ENCODE data around the gene XDH. TPM values are rescaled to one million over a fixed set of nuclear protein-coding genes. Genes with fewer than 3 reads are reported as not detected.
A peak's percentile ranks its signal among the peaks of the same experiment; 100 is the strongest.

XDH gene
- total RNA-seq, 2 experiments from 2014 or later, result 0.63 to 1.6 TPM

DNA sequence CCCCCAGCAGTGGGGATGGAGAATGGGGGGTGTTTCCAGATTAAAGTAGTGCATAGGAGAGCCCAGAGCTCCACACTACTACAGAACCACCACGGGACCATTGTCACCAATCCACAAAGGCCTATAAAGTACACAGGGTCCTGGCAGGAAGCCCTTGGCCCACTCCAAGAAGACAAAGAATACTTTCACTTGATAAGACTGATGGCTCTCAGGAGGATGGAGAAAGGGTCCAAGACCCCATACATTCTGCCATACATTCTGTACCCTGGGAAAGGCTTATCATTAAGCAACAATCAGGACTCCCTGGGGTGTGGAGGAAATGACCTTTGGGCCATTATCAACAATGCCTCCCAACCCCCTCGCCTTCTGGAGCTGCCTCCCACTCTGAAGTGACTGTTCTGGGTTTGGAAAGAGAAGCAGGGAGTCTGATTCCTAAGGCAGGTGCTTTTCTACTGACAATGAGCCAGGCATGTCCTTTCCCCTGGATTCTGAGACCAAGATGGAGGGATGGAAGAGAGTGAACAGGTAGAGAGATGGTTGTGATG lies 85.4 kb downstream of the XDH start:
- Mint-ChIP-seq H3K27me3 (peaks cover 10% of the 10 kb centered on the region), H3K27ac (no peak overlapping the region), H3K4me3 (no peak overlapping the region), H3K36me3 (ENCODE audit: low read depth) (no peaks in the 10 kb centered on the region), H3K4me1 (peaks cover 10% of the 10 kb centered on the region), H3K9me3 (no peaks in the 10 kb centered on the region)
- ChIA-PET POLR2A (interaction anchor here (1.2 kb wide), 1 partner anchor 164 kb away, joined by 3 read pairs; no protein-coding TSS in a partner anchor), CTCF (interaction anchor here (1.0 to 11.8 kb wide), 3 partner anchors 10 to 616 kb away, joined by 3 to 86 read pairs (median 7); no protein-coding TSS in a partner anchor)
- no peak for DNase-seq

DNA sequence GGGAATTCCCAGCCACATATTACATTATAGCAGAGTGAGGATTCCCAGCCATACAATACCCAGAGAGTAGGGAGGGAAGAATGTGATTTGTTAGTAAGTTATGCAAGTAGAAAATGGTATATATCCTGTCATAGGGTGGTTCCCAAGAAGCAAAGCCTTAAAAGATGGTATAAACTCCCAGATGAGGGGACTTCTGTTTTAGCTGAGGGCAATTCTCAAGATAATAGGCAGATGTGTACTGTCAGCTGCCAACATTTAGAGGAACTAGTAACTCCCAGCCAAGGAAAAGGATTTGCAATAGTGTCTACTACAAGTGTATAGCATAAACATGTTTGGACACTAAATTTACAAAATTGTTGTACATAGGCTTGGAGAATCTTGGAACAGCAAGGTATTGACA lies 86.5 kb downstream of the XDH start:
- peaks cover 21% of the 10 kb centered on the region for H3K4me1 Mint-ChIP-seq
- ChIA-PET CTCF (interaction anchor here (1.4 to 11.8 kb wide), 2 partner anchors 158 to 615 kb away, joined by 3 to 86 read pairs; no protein-coding TSS in a partner anchor), POLR2A (no interaction called here)
- no peak overlapping the region for H3K4me3 Mint-ChIP-seq
- H3K36me3 Mint-ChIP-seq (ENCODE audit: low read depth), result no peaks in the 10 kb centered on the region
- no peak overlapping the region for H3K27ac Mint-ChIP-seq
- peaks cover 2% of the 10 kb centered on the region for H3K27me3 Mint-ChIP-seq
- no peak for DNase-seq
- H3K9me3 Mint-ChIP-seq, result no peaks in the 10 kb centered on the region

DNA sequence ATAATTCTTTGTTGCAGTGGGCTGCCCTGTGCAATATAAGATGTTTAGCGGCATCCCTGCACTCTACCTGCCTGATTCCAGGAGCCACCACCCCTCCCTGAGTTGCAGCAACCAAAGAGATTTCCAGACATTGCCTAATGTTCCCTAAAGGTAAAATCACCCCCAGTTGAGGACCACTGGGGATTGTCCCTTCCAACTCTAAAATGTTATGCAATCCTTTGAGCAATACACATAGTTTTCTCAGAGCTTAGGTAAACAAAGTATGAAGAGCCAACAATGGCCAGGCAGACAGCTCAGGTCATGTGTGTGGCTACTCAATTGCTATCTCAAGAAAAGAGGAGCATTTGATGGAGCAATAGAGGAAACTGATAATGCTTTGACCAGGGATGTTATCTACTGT lies 87.0 kb downstream of the XDH start:
- Mint-ChIP-seq H3K36me3 (ENCODE audit: low read depth) (no peaks in the 10 kb centered on the region), H3K27me3 (peaks cover 2% of the 10 kb centered on the region), H3K27ac (no peak overlapping the region), H3K9me3 (no peaks in the 10 kb centered on the region), H3K4me3 (no peak overlapping the region), H3K4me1 (peaks cover 26% of the 10 kb centered on the region)
- ChIA-PET CTCF (interaction anchor here (1.4 to 11.8 kb wide), 2 partner anchors 158 to 615 kb away, joined by 3 to 86 read pairs; no protein-coding TSS in a partner anchor), POLR2A (no interaction called here)
- DNase-seq, result no peak

DNA sequence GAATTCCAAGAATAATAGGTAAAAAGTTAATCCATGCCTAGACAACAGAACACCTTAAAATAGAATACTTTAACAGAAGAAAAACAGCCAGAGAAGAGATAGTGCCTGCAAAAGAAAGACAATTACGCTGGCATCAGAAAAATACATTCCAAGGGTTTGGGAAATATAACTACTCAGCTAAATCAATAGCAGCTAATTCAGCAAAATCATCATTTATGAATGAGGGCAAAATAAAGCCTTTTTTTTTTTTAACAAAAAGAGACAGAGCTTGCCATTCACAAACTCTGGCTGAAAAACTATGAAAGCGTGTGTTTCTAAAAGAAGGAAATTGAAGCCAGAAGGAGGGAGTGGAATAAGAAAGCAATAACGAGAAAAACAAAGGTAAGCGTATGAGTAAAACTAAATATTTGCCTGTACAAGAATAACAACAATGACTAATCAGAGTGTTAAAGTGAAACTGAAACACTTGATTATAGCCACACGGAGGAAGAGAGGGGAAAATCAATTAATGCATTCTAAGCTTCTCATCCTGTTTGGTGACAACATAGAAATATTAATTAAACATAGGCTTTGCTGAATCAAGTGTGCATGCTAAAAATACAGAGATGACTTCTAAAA lies 90.4 kb downstream of the XDH start:
- H3K36me3 Mint-ChIP-seq (ENCODE audit: low read depth), result no peaks in the 10 kb centered on the region

DNA sequence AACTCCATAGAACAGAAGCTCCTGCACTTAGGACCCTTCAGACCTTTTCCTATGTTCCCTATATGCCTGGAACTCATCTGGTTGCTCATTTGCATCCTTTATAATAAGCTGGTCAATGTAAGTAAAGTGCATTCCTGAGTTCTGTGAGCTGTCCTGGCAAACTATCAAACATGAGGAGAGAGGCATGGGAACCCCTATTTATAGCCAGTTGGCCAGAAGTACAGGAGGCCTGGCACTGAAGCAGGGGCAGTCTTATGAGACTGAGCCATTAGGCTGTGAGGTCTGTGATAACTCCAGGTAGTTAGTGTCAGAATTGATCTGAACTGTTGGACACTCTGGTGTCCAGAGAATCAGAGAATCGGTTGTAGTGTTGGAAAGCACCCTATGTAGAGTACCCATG lies 92.2 kb downstream of the XDH start:
- no peak overlapping the region for H3K4me3 Mint-ChIP-seq
- H3K27me3 Mint-ChIP-seq, result no peaks in the 10 kb centered on the region
- ChIA-PET POLR2A (no interaction called here), CTCF (interaction anchor here (3.0 kb wide), 1 partner anchor 11 kb away, joined by 12 read pairs; no protein-coding TSS in a partner anchor)
- H3K27ac Mint-ChIP-seq, result no peak overlapping the region
- no peaks in the 10 kb centered on the region for H3K36me3 Mint-ChIP-seq (ENCODE audit: low read depth)
- H3K9me3 Mint-ChIP-seq, result no peaks in the 10 kb centered on the region
- no peak for DNase-seq
- peaks cover 63% of the 10 kb centered on the region for H3K4me1 Mint-ChIP-seq

More for the DNA sequence above, 90.4 kb downstream of the XDH start:
- no peak for DNase-seq
- Mint-ChIP-seq H3K27ac (peak overlapping the region; percentile 67), H3K4me3 (peak overlapping the region; percentile 54), H3K9me3 (no peaks in the 10 kb centered on the region), H3K4me1 (peaks cover 45% of the 10 kb centered on the region), H3K27me3 (no peaks in the 10 kb centered on the region)
- ChIA-PET CTCF (interaction anchor here (1.8 to 3.0 kb wide), 2 partner anchors 9 to 612 kb away, joined by 8 to 12 read pairs; no protein-coding TSS in a partner anchor), POLR2A (interaction anchor here (1.6 kb wide), 1 partner anchor 613 kb away, joined by 4 read pairs; no protein-coding TSS in a partner anchor)

DNA sequence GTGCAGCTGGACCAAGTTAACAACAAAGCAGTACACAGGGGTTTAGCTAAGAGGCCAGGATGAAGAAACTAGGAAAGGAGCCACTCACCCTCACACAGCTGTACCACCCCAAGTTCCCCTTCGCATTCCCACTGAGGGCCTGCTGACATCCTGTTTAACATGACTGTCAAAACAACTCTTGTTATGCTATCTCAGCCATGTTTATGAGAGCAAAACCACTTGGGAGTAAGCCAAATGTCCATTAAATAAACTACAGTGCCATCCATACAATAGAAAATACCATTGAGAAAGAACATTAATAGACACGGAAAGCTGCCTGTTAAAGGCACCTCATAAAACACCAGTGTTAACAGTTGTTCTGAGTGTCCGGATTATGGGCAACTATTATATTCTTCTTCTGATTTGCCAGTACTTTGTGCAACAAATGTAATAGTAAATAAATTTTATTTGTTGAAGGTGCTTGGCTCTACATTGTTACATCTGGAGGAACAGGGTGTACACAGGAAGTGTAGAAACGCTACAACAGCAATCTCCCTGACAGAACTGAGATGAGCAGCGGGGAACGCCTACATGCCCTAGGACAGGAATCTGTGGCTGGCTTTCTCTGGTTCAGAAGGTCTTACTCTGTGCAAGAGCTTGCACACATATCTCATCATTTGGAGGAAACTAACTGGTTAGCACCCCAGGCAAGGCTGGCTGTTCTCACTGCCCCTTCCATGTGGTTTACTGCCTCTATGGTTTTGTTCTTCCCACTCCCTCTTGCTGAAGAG lies 95.0 kb downstream of the XDH start:
- peak overlapping the region; percentile 79 for H3K27ac Mint-ChIP-seq
- H3K36me3 Mint-ChIP-seq (ENCODE audit: low read depth), result no peaks in the 10 kb centered on the region
- no peak overlapping the region for H3K4me3 Mint-ChIP-seq
- H3K27me3 Mint-ChIP-seq, result no peaks in the 10 kb centered on the region
- H3K4me1 Mint-ChIP-seq, result peaks cover 64% of the 10 kb centered on the region
- CTCF ChIA-PET, result interaction anchor here (0.7 to 1.0 kb wide), 4 partner anchors 10 to 821 kb away, joined by 3 read pairs; no protein-coding TSS in a partner anchor
- DNase-seq, result peak; percentile 48
- POLR2A ChIA-PET, result no interaction called here
- no peaks in the 10 kb centered on the region for H3K9me3 Mint-ChIP-seq

DNA sequence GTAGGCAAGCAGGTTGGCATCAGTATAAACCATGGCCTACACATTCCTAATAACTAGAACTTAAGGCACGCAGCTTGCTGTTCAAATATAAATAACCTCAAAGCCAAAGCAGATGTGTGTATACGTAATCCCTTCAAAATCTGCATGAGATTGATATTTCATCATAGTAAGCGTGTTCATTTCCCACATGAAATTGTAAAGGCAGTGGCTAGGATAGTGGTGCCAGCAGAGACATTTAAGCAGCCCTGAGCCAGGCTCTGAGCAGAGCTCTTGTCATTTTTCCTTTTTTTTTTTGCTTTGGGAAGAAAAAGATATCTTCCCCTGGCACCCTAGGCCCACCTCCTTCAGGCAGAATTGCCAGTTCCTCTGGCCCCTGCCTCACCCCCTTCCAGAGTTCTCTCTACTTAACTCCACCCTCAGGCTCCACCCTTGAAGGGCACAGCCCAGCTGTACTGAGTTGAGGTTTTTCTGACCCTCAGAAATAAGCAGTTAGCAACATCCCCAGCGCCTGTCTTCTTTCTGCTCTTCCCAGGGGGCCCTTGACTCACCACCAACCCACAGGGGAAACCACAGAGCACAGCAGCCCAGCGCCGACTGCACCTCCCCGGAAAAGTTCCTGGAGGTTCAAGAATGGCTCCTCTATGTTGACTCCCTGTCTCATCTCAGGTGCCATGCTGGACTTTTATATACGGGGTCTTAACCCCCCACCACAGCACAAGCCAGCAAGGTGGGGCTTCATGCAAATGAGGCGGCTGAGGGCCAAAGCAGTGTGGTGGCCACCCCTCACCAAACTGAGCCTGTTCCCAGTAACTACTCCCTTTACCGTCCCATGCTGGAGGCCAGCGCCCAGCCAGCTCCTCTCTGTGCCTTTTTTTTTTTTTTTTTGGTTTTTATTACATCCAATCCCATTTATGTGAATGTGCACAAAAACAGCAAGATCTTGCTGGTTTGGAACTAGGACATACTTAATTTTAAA lies 95.9 kb downstream of the XDH start:
- H3K9me3 Mint-ChIP-seq, result no peaks in the 10 kb centered on the region
- CTCF ChIA-PET, result interaction anchor here (0.7 to 1.2 kb wide), 7 partner anchors 9 to 820 kb away, joined by 3 read pairs; no protein-coding TSS in a partner anchor
- peaks cover 2% of the 10 kb centered on the region for H3K27me3 Mint-ChIP-seq
- POLR2A ChIA-PET, result no interaction called here
- H3K36me3 Mint-ChIP-seq (ENCODE audit: low read depth), result no peaks in the 10 kb centered on the region
- H3K27ac Mint-ChIP-seq, result peak overlapping the region; percentile 79
- peaks cover 55% of the 10 kb centered on the region for H3K4me1 Mint-ChIP-seq
- H3K4me3 Mint-ChIP-seq, result peak overlapping the region; percentile 1
- DNase-seq, result peak; percentile 64

DNA sequence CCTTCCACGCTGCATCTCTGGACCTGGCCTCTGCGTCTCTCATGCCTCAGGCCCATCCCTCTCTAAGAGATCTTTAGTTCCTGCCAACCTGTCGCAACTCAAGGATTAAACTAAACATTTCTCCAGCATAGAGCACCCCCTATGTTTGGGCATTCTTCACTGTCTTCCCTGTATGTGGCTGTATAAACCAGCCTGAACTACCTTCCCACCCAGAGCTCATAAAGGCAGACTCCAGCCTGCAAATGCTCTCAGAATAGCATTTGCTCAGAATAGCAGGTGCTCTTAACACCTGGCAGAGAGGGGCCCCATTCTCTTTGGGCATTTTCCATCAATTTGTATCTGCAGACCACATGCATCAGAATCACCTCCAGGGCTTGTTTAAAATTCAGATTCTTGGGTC lies 97.1 kb downstream of the XDH start:
- H3K36me3 Mint-ChIP-seq (ENCODE audit: low read depth), result no peaks in the 10 kb centered on the region
- no peak overlapping the region for H3K4me3 Mint-ChIP-seq
- ChIA-PET POLR2A (no interaction called here), CTCF (no interaction called here)
- peak overlapping the region; percentile 36 for H3K27ac Mint-ChIP-seq
- peaks cover 2% of the 10 kb centered on the region for H3K27me3 Mint-ChIP-seq
- H3K9me3 Mint-ChIP-seq, result no peaks in the 10 kb centered on the region
- DNase-seq, result no peak
- H3K4me1 Mint-ChIP-seq, result peaks cover 42% of the 10 kb centered on the region

DNA sequence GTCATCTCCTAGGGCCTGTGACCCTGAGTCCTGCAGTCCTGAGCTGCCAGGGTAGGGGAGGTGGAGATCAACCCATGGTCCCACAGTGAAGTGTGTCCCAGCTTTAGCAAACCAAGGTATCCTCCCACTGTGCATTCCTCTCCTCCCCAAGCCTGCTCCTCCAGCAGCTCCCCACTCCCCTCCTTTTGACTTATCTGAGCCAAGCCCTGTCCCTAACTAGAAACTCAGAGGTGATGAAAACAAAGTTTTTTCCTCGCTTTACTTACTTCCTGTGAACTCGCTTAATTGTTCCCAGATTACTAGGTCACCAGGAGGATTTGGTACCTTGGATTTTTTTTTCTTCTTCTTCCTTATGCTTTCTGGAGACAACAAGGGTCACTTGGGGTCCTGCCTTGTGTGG lies 99.8 kb downstream of the XDH start:
- peaks cover 11% of the 10 kb centered on the region for H3K27me3 Mint-ChIP-seq
- peaks cover 31% of the 10 kb centered on the region for H3K4me1 Mint-ChIP-seq
- DNase-seq, result no peak
- H3K4me3 Mint-ChIP-seq, result no peak overlapping the region
- CTCF ChIA-PET, result no interaction called here
- no peak overlapping the region for H3K27ac Mint-ChIP-seq
- H3K36me3 Mint-ChIP-seq (ENCODE audit: low read depth), result no peaks in the 10 kb centered on the region
- POLR2A ChIA-PET, result no interaction called here
- peaks cover 3% of the 10 kb centered on the region for H3K9me3 Mint-ChIP-seq

DNA sequence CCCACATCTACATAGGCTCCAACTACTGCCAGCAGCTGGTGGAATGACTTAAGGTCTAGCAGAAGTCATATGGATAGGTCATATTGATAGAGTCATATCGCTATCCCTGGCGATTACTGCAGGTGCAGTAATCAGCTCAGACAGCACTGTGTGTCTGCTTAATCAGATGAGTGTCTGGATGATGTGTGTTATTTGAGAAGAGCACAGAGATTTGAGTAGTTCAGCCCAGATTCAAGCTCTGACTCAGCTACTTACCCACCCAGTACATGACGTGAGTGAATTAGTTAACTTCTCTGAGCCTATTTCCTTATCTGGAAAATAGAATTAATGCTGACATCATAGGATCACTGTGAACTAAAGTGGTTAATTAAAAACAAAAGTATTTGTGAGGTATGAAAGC lies 101.6 kb downstream of the XDH start:
- POLR2A ChIA-PET, result interaction anchor here (1.1 kb wide), 1 partner anchor 11 kb away, joined by 3 read pairs; no protein-coding TSS in a partner anchor
- H3K27ac Mint-ChIP-seq, result no peak overlapping the region
- peaks cover 13% of the 10 kb centered on the region for H3K4me1 Mint-ChIP-seq

DNA sequence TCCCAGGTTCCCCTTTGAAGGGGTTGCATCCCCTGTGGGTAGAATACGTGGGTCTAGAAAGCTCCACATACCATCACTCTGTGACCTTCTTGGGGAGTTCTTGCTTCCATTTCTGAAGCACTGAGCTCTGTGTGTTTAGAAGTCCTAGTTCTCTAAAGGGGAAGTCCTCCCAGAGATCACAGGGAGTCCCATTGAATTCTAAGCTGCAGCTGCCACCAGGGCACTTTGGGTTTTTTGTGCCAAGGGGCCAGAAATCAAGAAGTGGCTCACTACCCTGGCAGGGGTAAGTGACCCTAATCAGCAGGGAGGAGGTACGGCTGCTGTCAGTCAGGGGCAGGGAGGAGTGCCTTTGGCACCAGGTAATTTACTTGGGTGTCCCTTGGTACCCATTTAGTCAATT lies 109.7 kb downstream of the XDH start:
- H3K27ac Mint-ChIP-seq, result no peak overlapping the region
- H3K4me1 Mint-ChIP-seq, result peaks cover 1% of the 10 kb centered on the region
- H3K36me3 Mint-ChIP-seq (ENCODE audit: low read depth), result no peaks in the 10 kb centered on the region
- POLR2A ChIA-PET, result no interaction called here
- no peak overlapping the region for H3K4me3 Mint-ChIP-seq
- peaks cover 35% of the 10 kb centered on the region for H3K27me3 Mint-ChIP-seq
- DNase-seq, result no peak
- CTCF ChIA-PET, result no interaction called here
- no peaks in the 10 kb centered on the region for H3K9me3 Mint-ChIP-seq

More for the DNA sequence above, 101.6 kb downstream of the XDH start:
- no peak for DNase-seq
- no peak overlapping the region for H3K4me3 Mint-ChIP-seq
- H3K9me3 Mint-ChIP-seq, result peaks cover 3% of the 10 kb centered on the region
- CTCF ChIA-PET, result interaction anchor here (0.9 kb wide), 1 partner anchor 11 kb away, joined by 4 read pairs; no protein-coding TSS in a partner anchor
- peaks cover 27% of the 10 kb centered on the region for H3K27me3 Mint-ChIP-seq
- H3K36me3 Mint-ChIP-seq (ENCODE audit: low read depth), result no peaks in the 10 kb centered on the region

DNA sequence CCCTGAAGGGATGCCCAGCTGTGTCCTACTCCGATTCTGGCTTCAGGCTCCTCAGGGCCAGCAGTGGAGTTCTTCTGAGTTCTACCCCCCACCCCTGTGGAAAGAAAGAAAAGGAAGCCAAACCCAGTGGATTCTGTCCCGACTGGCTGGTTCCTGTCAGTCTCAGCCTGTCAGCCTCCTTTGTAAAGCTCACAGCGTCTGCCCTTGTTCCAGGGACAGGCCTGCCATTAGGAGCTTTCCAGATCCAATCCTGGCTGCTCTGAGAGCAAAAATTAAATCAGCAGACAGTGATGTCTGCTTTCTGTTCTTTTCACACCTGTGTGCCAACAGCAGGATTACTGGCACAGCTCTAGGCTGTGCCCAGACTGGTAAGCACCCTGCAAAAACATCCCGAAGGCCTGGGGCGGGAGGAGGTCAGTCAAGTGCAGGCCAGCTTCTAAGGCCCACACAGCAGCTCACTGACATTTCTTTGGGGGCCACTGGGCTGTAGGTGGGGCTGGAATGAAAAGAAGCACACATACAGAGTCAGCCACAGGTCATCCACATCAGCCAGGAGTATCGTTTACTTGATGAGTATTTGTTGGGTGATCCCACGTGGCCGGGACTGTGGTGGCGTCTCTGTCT lies 111.5 kb downstream of the XDH start:
- ChIA-PET POLR2A (no interaction called here), CTCF (no interaction called here)

More for the DNA sequence above, 111.5 kb downstream of the XDH start:
- DNase-seq, result no peak
- Mint-ChIP-seq H3K4me1 (no peaks in the 10 kb centered on the region), H3K27me3 (peaks cover 21% of the 10 kb centered on the region), H3K4me3 (no peak overlapping the region), H3K27ac (no peak overlapping the region), H3K9me3 (no peaks in the 10 kb centered on the region), H3K36me3 (ENCODE audit: low read depth) (no peaks in the 10 kb centered on the region)
